CD4-positive, CD25-positive, alpha-beta regulatory T cell (primary cell): ENCODE results near the gene SLC25A43. TPM values are rescaled to one million over a fixed set of nuclear protein-coding genes. Genes with fewer than 3 reads are reported as not detected.

ENCODE experiments used
- ATAC-seq, 2 donors: fragments of 150-1000 bp; cut with Tn5 transposase; one replicate each; pipeline ENCODE4 v1.10.0; 2021; ENCODE audit warnings: low read depth in 2 of 2, moderate number of reproducible peaks in 2 of 2, moderate library complexity in 1 of 2
- DNase-seq, 3 donors: peaks; one replicate each; pipeline versions ENCODE4 v3.0.0 to v3.0.0-alpha.2; 2012 to 2022; ENCODE audit warnings: mixed read lengths in 1 of 3
- H3K27ac ChIP-seq: one replicate; pipeline ENCODE4 v1.7.0; 2013; ENCODE audit warnings: mild to moderate bottlenecking, low read length; ENCODE audit not compliant: insufficient read depth, poor library complexity, severe bottlenecking
- H3K27me3 ChIP-seq: one replicate; pipeline ENCODE4 v1.7.0; 2013; ENCODE audit warnings: low read length; ENCODE audit not compliant: control insufficient read depth, insufficient read depth
- H3K36me3 ChIP-seq: one replicate; pipeline ENCODE4 v1.7.0; 2013; ENCODE audit warnings: mild to moderate bottlenecking, low read length, moderate library complexity; ENCODE audit not compliant: control insufficient read depth, insufficient read depth
- H3K4me1 ChIP-seq: 2 replicates; pipeline ENCODE4 v1.7.0; 2013; ENCODE audit warnings: mild to moderate bottlenecking, low read length; ENCODE audit not compliant: insufficient read depth, control insufficient read depth, poor library complexity, severe bottlenecking
- H3K4me3 ChIP-seq: one replicate; pipeline ENCODE4 v1.7.0; 2013; ENCODE audit warnings: low read depth, mild to moderate bottlenecking, low read length, moderate library complexity
- H3K9me3 ChIP-seq, 2 experiments: 1 replicate in 1 of 2; 2 replicates in 1 of 2; pipeline ENCODE4 v1.7.0; 2013; ENCODE audit warnings: low read length in 2 of 2, mild to moderate bottlenecking in 1 of 2, moderate library complexity in 1 of 2; ENCODE audit not compliant: control insufficient read depth in 2 of 2
- H3K27ac Mint-ChIP-seq, 3 donors: one replicate each; pipeline ENCODE4 v1.8.0; 2020 to 2022; ENCODE audit warnings: mild to moderate bottlenecking in 3 of 3, mixed read lengths in 3 of 3, moderate library complexity in 2 of 3
- H3K27me3 Mint-ChIP-seq: one replicate; pipeline ENCODE4 v1.8.0; 2022; ENCODE audit warnings: mild to moderate bottlenecking, mixed read lengths
- H3K36me3 Mint-ChIP-seq: one replicate; pipeline ENCODE4 v1.8.0; 2020; ENCODE audit warnings: mixed read lengths
- H3K4me1 Mint-ChIP-seq, 4 donors: one replicate each; pipeline ENCODE4 v1.8.0; 2020 to 2022; ENCODE audit warnings: mixed read lengths in 4 of 4, mild to moderate bottlenecking in 1 of 4
- H3K4me3 Mint-ChIP-seq, 4 donors: one replicate each; pipeline ENCODE4 v1.8.0; 2020 to 2022; ENCODE audit warnings: mild to moderate bottlenecking in 4 of 4, mixed read lengths in 4 of 4, moderate library complexity in 3 of 4
- H3K9me3 Mint-ChIP-seq, 7 donors: one replicate each; pipeline ENCODE4 v1.8.0; 2020 to 2022; ENCODE audit warnings: mixed read lengths in 7 of 7, mild to moderate bottlenecking in 3 of 7, moderate library complexity in 2 of 7
- polyA plus RNA-seq, 4 donors: library from polyadenylated mRNA; unstranded; fragments of 300-500 nt; fragmentation: Illumina TruSeq; gene quantifications; one replicate each; pipeline ENCODE4 v1.2.3, GENCODE V29; 2021
- total RNA-seq: library from RNA; stranded (reverse); gene quantifications from one replicate; pipeline ENCODE4 v1.2.3, GENCODE V29; 2022

The SLC25A43 gene
- total and polyA plus RNA-seq, 5 donors from 2014 or later = 2.6 to 4.9 (median 3.1) TPM

DNA sequence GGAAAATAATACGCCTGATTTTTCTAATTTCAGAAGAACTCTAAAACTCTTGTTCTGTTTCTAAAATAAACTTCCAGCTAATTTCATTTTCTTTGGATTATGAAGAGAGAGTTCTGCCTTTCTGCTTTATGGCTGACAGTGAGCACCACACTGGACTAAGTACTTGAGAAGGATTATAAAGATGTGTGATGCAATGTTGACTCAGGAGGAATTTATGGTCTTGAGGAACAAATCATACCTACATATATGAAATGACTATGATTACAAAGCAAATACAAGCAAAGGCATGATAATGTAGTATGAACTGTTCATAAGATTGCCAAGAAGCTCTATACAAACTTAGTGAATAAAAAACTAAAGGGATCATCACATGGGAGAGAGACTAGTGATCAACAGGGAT is 56.1 kb downstream of the SLC25A43 start:
- H3K4me1 ChIP-seq = no peaks in the 10 kb centered on the region
- ATAC-seq (no peak), DNase-seq (no peak)
- no peaks in the 10 kb centered on the region for H3K27me3 ChIP-seq
- H3K36me3 ChIP-seq = no peaks in the 10 kb centered on the region
- Mint-ChIP-seq H3K9me3 (no peaks in the 10 kb centered on the region), H3K36me3 (peaks cover 3% of the 10 kb centered on the region), H3K27ac (no peak overlapping the region), H3K27me3 (no peaks in the 10 kb centered on the region), H3K4me1 (peaks cover 0 to 5% (median 0%) of the 10 kb centered on the region in 4 donors), H3K4me3 (no peak overlapping the region)
- H3K4me3 ChIP-seq = no peak overlapping the region
- H3K27ac ChIP-seq = no peak overlapping the region
- no peaks in the 10 kb centered on the region for H3K9me3 ChIP-seq

- Histone ChIP-seq H3K4me1 (no peaks in the 10 kb centered on the region), H3K27ac (no peak overlapping the region), H3K9me3 (no peaks in the 10 kb centered on the region), H3K4me3 (no peak overlapping the region), H3K27me3 (no peaks in the 10 kb centered on the region), H3K36me3 (no peaks in the 10 kb centered on the region)
- Mint-ChIP-seq H3K36me3 (peaks cover 3% of the 10 kb centered on the region), H3K9me3 (no peaks in the 10 kb centered on the region), H3K4me1 (no peaks in the 10 kb centered on the region), H3K27me3 (no peaks in the 10 kb centered on the region), H3K27ac (no peak overlapping the region), H3K4me3 (no peak overlapping the region)
- no peak for DNase-seq
- no peak for ATAC-seq
Observed at GRCh38 chrX:119459181-119459580, 60.0 kb downstream of the SLC25A43 start.

GRCh38 chrX:119465555-119465954 is 66.4 kb downstream of the SLC25A43 start:
- Histone ChIP-seq H3K4me3 (no peak overlapping the region), H3K27ac (no peak overlapping the region), H3K4me1 (peaks cover 3% of the 10 kb centered on the region), H3K9me3 (no peaks in the 10 kb centered on the region), H3K27me3 (no peaks in the 10 kb centered on the region), H3K36me3 (peaks cover 7% of the 10 kb centered on the region)
- ATAC-seq = no peak
- Mint-ChIP-seq H3K27ac (no peak overlapping the region), H3K27me3 (no peaks in the 10 kb centered on the region), H3K4me3 (peak overlapping the region in 1 of 4 donors; percentile 32), H3K9me3 (no peaks in the 10 kb centered on the region), H3K36me3 (peaks cover 5% of the 10 kb centered on the region), H3K4me1 (peaks cover 0 to 18% (median 9%) of the 10 kb centered on the region in 4 donors)
- no peak for DNase-seq

- Mint-ChIP-seq H3K9me3 (no peaks in the 10 kb centered on the region), H3K27ac (no peak overlapping the region), H3K27me3 (no peaks in the 10 kb centered on the region), H3K4me1 (peaks cover 0 to 18% (median 9%) of the 10 kb centered on the region in 4 donors), H3K36me3 (peaks cover 9% of the 10 kb centered on the region), H3K4me3 (peak overlapping the region in 1 of 4 donors; percentile 7)
- Histone ChIP-seq H3K4me3 (no peak overlapping the region), H3K27ac (no peak overlapping the region), H3K27me3 (no peaks in the 10 kb centered on the region), H3K9me3 (no peaks in the 10 kb centered on the region), H3K36me3 (peaks cover 14% of the 10 kb centered on the region), H3K4me1 (peaks cover 3% of the 10 kb centered on the region)
- DNase-seq = no peak
- no peak for ATAC-seq
Observed at GRCh38 chrX:119466970-119467369, 67.8 kb downstream of the SLC25A43 start.

- Mint-ChIP-seq H3K27ac (peak overlapping the region in 1 of 3 donors; percentile 93), H3K4me1 (peaks cover 0 to 18% (median 9%) of the 10 kb centered on the region in 4 donors), H3K9me3 (no peaks in the 10 kb centered on the region), H3K4me3 (peak overlapping the region in 3 of 4 donors; percentile 47 to 97 (median 90)), H3K27me3 (no peaks in the 10 kb centered on the region), H3K36me3 (peaks cover 9% of the 10 kb centered on the region)
- no peaks in the 10 kb centered on the region for H3K27me3 ChIP-seq
- ATAC-seq (no peak), DNase-seq (no peak)
- H3K4me1 ChIP-seq = peaks cover 3% of the 10 kb centered on the region
- no peak overlapping the region for H3K27ac ChIP-seq
- H3K9me3 ChIP-seq = no peaks in the 10 kb centered on the region
- peaks cover 14% of the 10 kb centered on the region for H3K36me3 ChIP-seq
- no peak overlapping the region for H3K4me3 ChIP-seq
Observed at GRCh38 chrX:119467433-119467832, 68.3 kb downstream of the SLC25A43 start.

- peaks cover 0 to 18% (median 9%) of the 10 kb centered on the region in 4 donors for H3K4me1 Mint-ChIP-seq
- peaks cover 14% of the 10 kb centered on the region for H3K36me3 ChIP-seq
- H3K9me3 ChIP-seq = no peaks in the 10 kb centered on the region
- H3K36me3 Mint-ChIP-seq = peaks cover 9% of the 10 kb centered on the region
- peak within 1 kb of the TSS; percentile 66 for H3K4me3 ChIP-seq
- no peaks in the 10 kb centered on the region for H3K9me3 Mint-ChIP-seq
- peak; percentile 86 to 91 for ATAC-seq
- H3K27ac Mint-ChIP-seq = peak within 1 kb of the TSS; percentile 85 to 94 (median 93)
- peak; percentile 77 to 88 (median 81) for DNase-seq
- H3K4me3 Mint-ChIP-seq = peak within 1 kb of the TSS; percentile 90 to 97 (median 92)
- no peaks in the 10 kb centered on the region for H3K27me3 Mint-ChIP-seq
- peak within 1 kb of the TSS; percentile 95 for H3K27ac ChIP-seq
- H3K27me3 ChIP-seq = no peaks in the 10 kb centered on the region
- H3K4me1 ChIP-seq = peaks cover 3% of the 10 kb centered on the region
Observed at GRCh38 chrX:119467842-119468550, 68.9 kb downstream of the SLC25A43 start, which contains the start of gene SLC25A5. SLC25A5 (plus strand) TSS chrX:119468444; CDS start chrX:119468516, 72 bp downstream.

DNA sequence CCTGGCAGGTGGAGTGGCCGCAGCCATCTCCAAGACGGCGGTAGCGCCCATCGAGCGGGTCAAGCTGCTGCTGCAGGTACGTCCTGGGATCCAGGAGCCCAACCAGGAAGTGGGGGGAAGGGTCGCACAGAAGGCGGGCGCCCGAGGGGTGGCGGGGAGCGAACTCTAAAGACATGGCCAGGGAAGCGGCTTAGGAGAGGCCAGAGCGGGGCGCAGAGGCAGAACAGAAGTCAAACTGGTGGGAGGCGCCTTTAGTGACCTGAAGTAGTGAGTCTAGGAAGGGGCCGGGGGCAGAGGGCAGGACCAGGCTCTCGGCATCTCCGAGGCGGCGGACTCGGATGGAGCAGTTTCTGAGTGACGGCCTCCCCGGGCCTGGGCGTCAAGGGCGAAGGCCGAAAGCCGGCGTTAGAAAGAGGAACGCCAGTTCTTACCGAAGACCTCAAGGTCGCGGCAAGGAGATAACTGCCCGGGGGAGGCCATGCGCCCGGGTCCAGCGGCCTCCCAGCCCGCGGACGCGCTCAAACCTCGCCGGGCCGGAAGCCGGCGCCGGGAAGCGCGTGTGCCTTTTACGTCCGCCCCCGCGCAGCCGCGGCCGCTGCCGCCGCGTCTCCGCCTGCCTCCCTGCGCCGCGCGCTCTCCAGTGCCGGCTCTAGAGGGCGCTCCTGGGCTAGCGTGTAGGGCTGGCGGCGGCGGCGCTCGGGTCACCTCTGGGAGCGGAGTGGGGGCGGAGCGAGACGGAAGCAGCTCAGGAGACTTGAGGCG is 69.6 kb downstream of the SLC25A43 start:
- ATAC-seq = peak; percentile 78 to 80
- peak overlapping the region; percentile 66 for H3K4me3 ChIP-seq
- H3K27ac ChIP-seq = peak overlapping the region; percentile 95
- Mint-ChIP-seq H3K4me1 (peaks cover 0 to 18% (median 9%) of the 10 kb centered on the region in 4 donors), H3K4me3 (peak overlapping the region; percentile 90 to 97 (median 92)), H3K9me3 (no peaks in the 10 kb centered on the region), H3K27ac (peak overlapping the region; percentile 85 to 94 (median 93)), H3K27me3 (no peaks in the 10 kb centered on the region), H3K36me3 (peaks cover 9% of the 10 kb centered on the region)
- H3K27me3 ChIP-seq = no peaks in the 10 kb centered on the region
- H3K4me1 ChIP-seq = peaks cover 3% of the 10 kb centered on the region
- no peaks in the 10 kb centered on the region for H3K9me3 ChIP-seq
- peak; percentile 81 to 89 (median 87) for DNase-seq
- peaks cover 14% of the 10 kb centered on the region for H3K36me3 ChIP-seq
